Measurements from ENCODE around the gene ASB13. TPM values are rescaled to one million over a fixed set of nuclear protein-coding genes. Genes with fewer than 3 reads are reported as not detected.

Gene ASB13
- polyA plus RNA-seq, 1 of the 3 experiments (the other 2 are of a cell fraction) = 9.2 TPM

DNA sequence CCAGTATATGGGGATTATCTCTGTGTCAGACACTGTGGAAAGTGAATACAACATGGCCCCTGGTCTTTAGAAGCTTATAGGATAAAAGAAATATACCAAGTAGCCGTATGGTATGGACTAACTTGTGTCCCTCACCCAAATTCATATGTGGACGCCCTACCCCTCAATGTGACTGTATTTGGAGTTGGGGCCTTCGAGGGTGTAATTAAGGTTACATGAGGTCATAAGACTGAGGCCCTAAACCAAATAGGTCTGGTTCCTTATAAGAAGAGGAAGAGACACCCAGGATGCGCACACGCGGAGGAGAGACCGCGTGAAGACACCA lies 36.3 kb downstream of the ASB13 start (continued):
- TF ChIP-seq POLR2AphosphoS5 (IDR thresholded peaks at IDR 0.05; ENCODE audit: low read depth, low read length) = no peak
- TF ChIP-seq, protein P1, sequence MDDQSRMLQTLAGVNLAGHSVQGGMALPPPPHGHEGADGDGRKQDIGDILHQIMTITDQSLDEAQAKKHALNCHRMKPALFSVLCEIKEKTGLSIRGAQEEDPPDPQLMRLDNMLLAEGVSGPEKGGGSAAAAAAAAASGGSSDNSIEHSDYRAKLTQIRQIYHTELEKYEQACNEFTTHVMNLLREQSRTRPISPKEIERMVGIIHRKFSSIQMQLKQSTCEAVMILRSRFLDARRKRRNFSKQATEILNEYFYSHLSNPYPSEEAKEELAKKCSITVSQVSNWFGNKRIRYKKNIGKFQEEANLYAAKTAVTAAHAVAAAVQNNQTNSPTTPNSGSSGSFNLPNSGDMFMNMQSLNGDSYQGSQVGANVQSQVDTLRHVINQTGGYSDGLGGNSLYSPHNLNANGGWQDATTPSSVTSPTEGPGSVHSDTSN (IDR thresholded peaks at IDR 0.05) = no peak
- TF ChIP-seq ELF1 (IDR thresholded peaks at IDR 0.05) = no peak
- TF ChIP-seq EZH2phosphoT487 (IDR thresholded peaks at IDR 0.05; ENCODE audit: borderline replicate concordance, low read depth) = no peak
- TF ChIP-seq FOSL2 (IDR thresholded peaks at IDR 0.05; ENCODE audit: borderline replicate concordance, low read depth) = no peak
- TF ChIP-seq, protein P2, sequence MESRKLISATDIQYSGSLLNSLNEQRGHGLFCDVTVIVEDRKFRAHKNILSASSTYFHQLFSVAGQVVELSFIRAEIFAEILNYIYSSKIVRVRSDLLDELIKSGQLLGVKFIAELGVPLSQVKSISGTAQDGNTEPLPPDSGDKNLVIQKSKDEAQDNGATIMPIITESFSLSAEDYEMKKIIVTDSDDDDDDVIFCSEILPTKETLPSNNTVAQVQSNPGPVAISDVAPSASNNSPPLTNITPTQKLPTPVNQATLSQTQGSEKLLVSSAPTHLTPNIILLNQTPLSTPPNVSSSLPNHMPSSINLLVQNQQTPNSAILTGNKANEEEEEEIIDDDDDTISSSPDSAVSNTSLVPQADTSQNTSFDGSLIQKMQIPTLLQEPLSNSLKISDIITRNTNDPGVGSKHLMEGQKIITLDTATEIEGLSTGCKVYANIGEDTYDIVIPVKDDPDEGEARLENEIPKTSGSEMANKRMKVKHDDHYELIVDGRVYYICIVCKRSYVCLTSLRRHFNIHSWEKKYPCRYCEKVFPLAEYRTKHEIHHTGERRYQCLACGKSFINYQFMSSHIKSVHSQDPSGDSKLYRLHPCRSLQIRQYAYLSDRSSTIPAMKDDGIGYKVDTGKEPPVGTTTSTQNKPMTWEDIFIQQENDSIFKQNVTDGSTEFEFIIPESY (IDR thresholded peaks at IDR 0.05; ENCODE audit: borderline replicate concordance, low read depth) = no peak
- no peak for TF ChIP-seq GABPA (IDR thresholded peaks at IDR 0.05; ENCODE audit: low read depth)
- no peak for TF ChIP-seq JUND (IDR thresholded peaks at IDR 0.05)
- TF ChIP-seq NRF1 (IDR thresholded peaks at IDR 0.05; ENCODE audit: low read depth, low read length) = no peak

DNA sequence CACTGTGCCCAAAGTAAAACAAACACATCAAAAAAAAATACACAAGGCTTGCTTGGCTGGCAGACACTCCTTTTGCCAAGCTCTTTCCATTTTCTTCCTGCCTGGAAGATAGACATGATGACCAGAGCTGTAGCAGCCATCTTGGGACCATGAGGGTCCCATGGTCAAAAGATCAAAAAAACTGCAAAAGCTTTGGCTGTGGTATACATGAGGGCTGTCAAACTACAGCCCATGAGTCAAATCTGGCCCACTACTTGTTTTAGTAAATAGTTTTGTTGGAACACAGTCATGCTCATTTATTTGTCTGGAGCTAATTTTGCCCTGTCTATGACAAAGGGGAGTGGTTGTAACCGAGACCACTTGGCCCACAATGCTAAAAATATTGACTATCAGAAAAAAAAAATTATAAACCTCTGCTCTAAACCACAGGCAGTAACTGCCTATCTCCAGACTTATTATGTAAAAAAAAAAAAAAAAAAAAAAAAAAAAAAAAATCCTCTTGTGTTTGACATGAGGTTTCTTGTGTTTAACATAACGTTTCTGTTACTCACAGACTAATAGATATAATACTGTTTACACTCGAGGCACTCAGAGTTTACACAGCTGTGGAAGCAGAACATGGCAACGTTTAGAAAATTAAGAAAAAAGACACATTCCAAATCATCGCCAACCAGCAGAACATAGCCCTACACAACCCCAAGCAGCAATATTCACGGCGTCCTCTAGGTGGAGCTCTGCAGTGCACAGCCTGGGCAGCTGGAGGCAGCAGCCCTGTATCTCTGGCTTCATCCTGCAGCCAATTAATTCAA lies 36.9 kb downstream of the ASB13 start:
- H3K9ac ChIP-seq = no peak overlapping the region
- no peaks in the 10 kb centered on the region for H3K79me2 ChIP-seq (ENCODE audit: insufficient read depth)
- H3K9me3 ChIP-seq = no peaks in the 10 kb centered on the region
- no peak overlapping the region for H3K4me2 ChIP-seq
- H3K4me1 ChIP-seq (ENCODE audit: control insufficient read depth in 1 of 2, insufficient read depth in 2 of 2, low read depth in 1 of 2, low read length in 1 of 2) = no peaks in the 10 kb centered on the region; a peak in 1 of 4 replicates
- H3K4me3 ChIP-seq (ENCODE audit: low read depth in 2 of 2, low read length in 1 of 2) = peak overlapping the region in 1 of 2 experiments; percentile 32; a peak in 1 of 4 replicates
- ChIA-PET CTCF (interaction anchor here (0.6 to 11.8 kb wide), 35 partner anchors 9 to 777 kb away, joined by 3 to 449 read pairs (median 4); partner anchors contain the start of genes ASB13 and TASOR2), POLR2A (no interaction called here)
- no peak overlapping the region for H3K27ac ChIP-seq (ENCODE audit: low read depth in 2 of 2, low read length in 1 of 2)
- no peaks in the 10 kb centered on the region for H3F3A ChIP-seq (replicated peaks; ENCODE audit: insufficient read depth)
- no peaks in the 10 kb centered on the region for H4K20me1 ChIP-seq (ENCODE audit: insufficient read depth)
- H3K27me3 ChIP-seq (ENCODE audit: insufficient read depth) = no peaks in the 10 kb centered on the region
- 20% methylated on average over 7 of the region's 7 CpGs for WGBS (ENCODE audit: low lambda C conversion rate)
- TF ChIP-seq MXI1 (IDR thresholded peaks at IDR 0.05; ENCODE audit: low read depth, low read length) = no peak
- no peak for TF ChIP-seq REST (IDR thresholded peaks at IDR 0.05; ENCODE audit: low read depth, low read length)
- peak; percentile 71 for TF ChIP-seq RAD21 (IDR thresholded peaks at IDR 0.05; ENCODE audit: low read length)
- no peak for TF ChIP-seq ELF1 (IDR thresholded peaks at IDR 0.05)
- no peak for TF ChIP-seq YY1 (IDR thresholded peaks at IDR 0.05; ENCODE audit: low read depth)
- TF ChIP-seq, protein P3, sequence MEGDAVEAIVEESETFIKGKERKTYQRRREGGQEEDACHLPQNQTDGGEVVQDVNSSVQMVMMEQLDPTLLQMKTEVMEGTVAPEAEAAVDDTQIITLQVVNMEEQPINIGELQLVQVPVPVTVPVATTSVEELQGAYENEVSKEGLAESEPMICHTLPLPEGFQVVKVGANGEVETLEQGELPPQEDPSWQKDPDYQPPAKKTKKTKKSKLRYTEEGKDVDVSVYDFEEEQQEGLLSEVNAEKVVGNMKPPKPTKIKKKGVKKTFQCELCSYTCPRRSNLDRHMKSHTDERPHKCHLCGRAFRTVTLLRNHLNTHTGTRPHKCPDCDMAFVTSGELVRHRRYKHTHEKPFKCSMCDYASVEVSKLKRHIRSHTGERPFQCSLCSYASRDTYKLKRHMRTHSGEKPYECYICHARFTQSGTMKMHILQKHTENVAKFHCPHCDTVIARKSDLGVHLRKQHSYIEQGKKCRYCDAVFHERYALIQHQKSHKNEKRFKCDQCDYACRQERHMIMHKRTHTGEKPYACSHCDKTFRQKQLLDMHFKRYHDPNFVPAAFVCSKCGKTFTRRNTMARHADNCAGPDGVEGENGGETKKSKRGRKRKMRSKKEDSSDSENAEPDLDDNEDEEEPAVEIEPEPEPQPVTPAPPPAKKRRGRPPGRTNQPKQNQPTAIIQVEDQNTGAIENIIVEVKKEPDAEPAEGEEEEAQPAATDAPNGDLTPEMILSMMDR (IDR thresholded peaks at IDR 0.05) = peak; percentile 81
- TF ChIP-seq MAX (IDR thresholded peaks at IDR 0.05; ENCODE audit: low read depth) = no peak
- TF ChIP-seq NRF1 (IDR thresholded peaks at IDR 0.05; ENCODE audit: low read depth, low read length) = no peak
- TF ChIP-seq FOXM1 (IDR thresholded peaks at IDR 0.05; ENCODE audit: low read depth) = no peak
- no peak for TF ChIP-seq RCOR1 (IDR thresholded peaks at IDR 0.05; ENCODE audit: low read length)
- TF ChIP-seq SIN3A (IDR thresholded peaks at IDR 0.05; ENCODE audit: borderline replicate concordance, low read depth, low read length) = no peak
- peak; percentile 51 for TF ChIP-seq SMC3 (IDR thresholded peaks at IDR 0.05; ENCODE audit: low read depth, low read length)
- TF ChIP-seq MEF2A (IDR thresholded peaks at IDR 0.05; ENCODE audit: borderline replicate concordance, low read depth) = no peak
- TF ChIP-seq FOSL2 (IDR thresholded peaks at IDR 0.05; ENCODE audit: borderline replicate concordance, low read depth) = no peak
- no peak for TF ChIP-seq EP300 (IDR thresholded peaks at IDR 0.05; ENCODE audit: borderline replicate concordance in 1 of 2, low read depth in 1 of 2, low read length in 1 of 2)
- H3K36me3 ChIP-seq (replicated peaks in 1 of 2; ENCODE audit: control insufficient read depth in 1 of 2, insufficient read depth in 2 of 2, low read length in 1 of 2) = no peaks in the 10 kb centered on the region
- no peaks in the 10 kb centered on the region for H3K9me2 ChIP-seq
- H2AFZ ChIP-seq (ENCODE audit: low read depth) = no peak overlapping the region
- peak; percentile 84 for DNase-seq
